Measurements from ENCODE around the gene UGT1A10.
"Not testable (repeated sequence)": the region's sequence is repeated elsewhere in the genome, so short reads cannot be mapped to it uniquely, and the experiment has no call there.

The UGT1A10 gene

GRCh38 chr2:233698740-233699139, 62.5 kb downstream of the UGT1A10 start:
- DNase-seq = no peak

GRCh38 chr2:233699424-233700027, 63.3 kb downstream of the UGT1A10 start:
- DNase-seq = no peak

- no peak for DNase-seq
These were observed 63.9 kb downstream of the UGT1A10 start for GRCh38 chr2:233700028-233700635.

GRCh38 chr2:233700842-233701241, 64.6 kb downstream of the UGT1A10 start:
- DNase-seq = not testable (repeated sequence)

- DNase-seq = no peak
These were observed 66.0 kb downstream of the UGT1A10 start for GRCh38 chr2:233702238-233702637.

GRCh38 chr2:233705911-233706506, 69.8 kb downstream of the UGT1A10 start:
- no peak for DNase-seq

- no peak for DNase-seq
These were observed 70.5 kb downstream of the UGT1A10 start for GRCh38 chr2:233706720-233707119.

- no peak for DNase-seq
These were observed 71.8 kb downstream of the UGT1A10 start for GRCh38 chr2:233707940-233708644.

- DNase-seq = no peak
These were observed 72.7 kb downstream of the UGT1A10 start for GRCh38 chr2:233708942-233709341.

GRCh38 chr2:233711312-233712008, 75.2 kb downstream of the UGT1A10 start:
- DNase-seq = peak; percentile 43 to 63

GRCh38 chr2:233712611-233713261, 76.5 kb downstream of the UGT1A10 start, which contains the start of gene UGT1A5:
Gene UGT1A5, plus strand, starts transcription at chr2:233712907. Its CDS starts 85 bp downstream, at chr2:233712992.
- DNase-seq = no peak

GRCh38 chr2:233713262-233713615, 77.0 kb downstream of the UGT1A10 start:
- no peak for DNase-seq

- DNase-seq = no peak
These were observed 77.9 kb downstream of the UGT1A10 start for GRCh38 chr2:233714121-233714520.

GRCh38 chr2:233718552-233718951, 82.3 kb downstream of the UGT1A10 start, which contains the start of gene UGT1A4:
Gene UGT1A4, plus strand, starts transcription at chr2:233718736. Its CDS starts 85 bp downstream, at chr2:233718821.
- DNase-seq = no peak

GRCh38 chr2:233728723-233729301, 92.6 kb downstream of the UGT1A10 start, which contains the start of gene UGT1A3:
Gene UGT1A3, plus strand, starts transcription at chr2:233729042. Its CDS starts 85 bp downstream, at chr2:233729127.
- DNase-seq = no peak

- not testable (repeated sequence) for DNase-seq
These were observed 100.8 kb downstream of the UGT1A10 start for GRCh38 chr2:233736868-233737653.

GRCh38 chr2:233740870-233741269, 104.6 kb downstream of the UGT1A10 start:
- no peak for DNase-seq

GRCh38 chr2:233743464-233744259, 107.4 kb downstream of the UGT1A10 start:
- DNase-seq = no peak

- DNase-seq = no peak
These were observed 109.0 kb downstream of the UGT1A10 start for GRCh38 chr2:233745073-233745755.

- DNase-seq = not testable (repeated sequence)
These were observed 109.6 kb downstream of the UGT1A10 start for GRCh38 chr2:233745838-233746237.

All from SHP77 (cell line).